ENCODE measurements around the gene PPP1R14B. TPM values are rescaled to one million over a fixed set of nuclear protein-coding genes. Genes with fewer than 3 reads are reported as not detected.

Gene PPP1R14B
- total RNA-seq, 2 experiments from 2014 or later: 178 to 197 TPM

- POLR2A ChIA-PET: interaction anchor here (0.9 to 6.3 kb wide), 10 partner anchors 11 to 405 kb away, joined by 3 to 58 read pairs (median 10); partner anchors contain the start of genes FERMT3, NUDT22, PRDX5 and STIP1
- ATAC-seq (no peak), DNase-seq (no peak)
- Mint-ChIP-seq H3K4me1 (ENCODE audit: low read depth) (peaks cover 50% of the 10 kb centered on the region), H3K27ac (peak overlapping the region; percentile 85), H3K36me3 (ENCODE audit: low read depth) (peaks cover 25% of the 10 kb centered on the region), H3K4me3 (peak overlapping the region; percentile 34), H3K27me3 (ENCODE audit: low read depth) (no peaks in the 10 kb centered on the region), H3K9me3 (ENCODE audit: insufficient read depth) (no peaks in the 10 kb centered on the region)
- CTCF ChIA-PET: interaction anchor here (1.1 to 6.8 kb wide), 8 partner anchors 8 to 112 kb away, joined by 3 to 57 read pairs (median 4); partner anchors contain the start of genes CATSPERZ, ESRRA and FERMT3
These were observed 2.6 kb downstream of the PPP1R14B start for GRCh38 chr11:64244107-64244506.

DNA sequence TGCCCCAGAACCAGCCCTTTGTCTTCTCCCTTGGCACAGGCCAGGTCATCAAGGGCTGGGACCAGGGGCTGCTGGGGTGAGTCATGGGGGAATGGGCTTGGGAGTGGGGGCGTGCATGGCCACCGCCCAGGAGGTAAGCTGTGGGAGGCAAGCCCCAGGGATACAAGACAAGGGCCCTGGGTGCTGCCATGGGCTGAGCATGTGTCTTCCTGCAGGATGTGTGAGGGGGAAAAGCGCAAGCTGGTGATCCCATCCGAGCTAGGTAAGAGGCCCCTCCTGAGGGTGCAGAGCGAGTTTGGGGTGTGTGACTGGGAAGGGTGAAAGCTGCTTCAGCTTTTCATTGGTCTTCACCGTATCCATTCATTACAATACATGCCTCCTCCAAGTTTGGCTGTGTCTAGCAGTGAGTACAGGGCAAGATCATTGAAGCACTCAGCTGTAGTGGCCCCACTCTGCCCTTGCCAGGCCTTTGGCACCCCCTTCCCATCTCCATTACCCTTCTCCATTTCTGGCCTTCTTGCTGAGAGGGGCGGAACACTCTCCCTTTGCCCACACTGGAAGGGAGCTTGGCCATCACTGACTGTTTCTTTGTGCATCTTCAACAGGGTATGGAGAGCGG is 3.4 kb downstream of the PPP1R14B start:
- Mint-ChIP-seq H3K36me3 (ENCODE audit: low read depth) (peaks cover 28% of the 10 kb centered on the region), H3K4me3 (peak overlapping the region; percentile 25), H3K27me3 (ENCODE audit: low read depth) (no peaks in the 10 kb centered on the region), H3K4me1 (ENCODE audit: low read depth) (peaks cover 50% of the 10 kb centered on the region), H3K9me3 (ENCODE audit: insufficient read depth) (no peaks in the 10 kb centered on the region), H3K27ac (peak overlapping the region; percentile 85)
- DNase-seq (no peak), ATAC-seq (no peak)
- ChIA-PET CTCF (interaction anchor here (1.1 to 6.8 kb wide), 9 partner anchors 7 to 113 kb away, joined by 3 to 57 read pairs (median 4); partner anchors contain the start of genes CATSPERZ, ESRRA, FERMT3 and PLCB3), POLR2A (interaction anchor here (1.1 to 6.3 kb wide), 7 partner anchors 10 to 74 kb away, joined by 3 to 58 read pairs (median 23); partner anchors contain the start of genes FERMT3, NUDT22, PRDX5 and STIP1)

DNA sequence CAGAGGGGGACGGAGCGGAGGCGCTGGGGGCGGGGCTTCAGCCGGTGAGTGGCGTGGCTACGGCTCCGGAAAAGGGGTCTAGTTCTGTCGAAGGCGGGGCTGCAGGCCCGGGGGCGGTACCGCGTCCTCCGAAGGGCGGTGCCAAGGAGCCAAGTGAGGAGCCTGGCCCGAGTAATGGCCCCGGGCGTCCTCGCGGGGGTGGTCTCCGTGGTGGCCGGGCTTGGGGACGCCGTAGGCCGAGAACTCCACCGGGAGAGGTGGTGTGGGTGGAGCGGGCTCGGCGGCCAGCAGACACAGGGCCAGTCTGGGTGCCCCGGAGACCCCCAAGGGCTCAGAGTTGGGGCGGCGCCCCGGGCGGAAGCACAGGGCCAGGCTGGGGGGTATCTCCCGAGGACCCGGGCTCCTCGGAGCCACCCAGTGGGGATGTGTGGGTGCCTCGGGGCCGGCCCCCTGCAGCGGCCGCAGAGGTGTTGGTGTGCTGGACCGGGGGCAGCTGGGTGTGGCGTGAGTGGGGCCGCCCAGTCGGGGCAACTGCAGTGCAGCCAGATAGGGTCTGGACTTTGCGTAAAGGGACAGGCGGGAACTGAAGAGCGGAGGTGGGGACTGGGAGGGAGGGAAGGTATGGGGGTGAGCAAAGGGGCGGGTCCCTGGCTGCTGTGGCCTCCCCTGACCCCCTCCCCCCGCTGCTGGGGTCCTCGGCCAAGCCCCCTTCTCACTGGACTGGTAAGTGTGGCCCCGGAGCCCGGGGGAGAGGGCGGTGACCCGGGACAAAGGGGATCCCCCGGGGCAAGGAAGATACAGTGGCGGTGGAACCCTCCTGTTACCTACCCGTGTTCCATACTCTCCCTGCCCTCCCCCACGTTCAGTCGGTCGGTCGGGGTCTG is 5.0 kb downstream of the PPP1R14B start:
- Mint-ChIP-seq H3K4me3 (peak overlapping the region; percentile 89), H3K27ac (peak overlapping the region; percentile 98), H3K9me3 (ENCODE audit: insufficient read depth) (no peaks in the 10 kb centered on the region), H3K36me3 (ENCODE audit: low read depth) (peaks cover 44% of the 10 kb centered on the region), H3K4me1 (ENCODE audit: low read depth) (peaks cover 39% of the 10 kb centered on the region), H3K27me3 (ENCODE audit: low read depth) (no peaks in the 10 kb centered on the region)
- DNase-seq (peak; percentile 100), ATAC-seq (peak; percentile 5)
- CTCF ChIA-PET: interaction anchor here (0.7 to 6.8 kb wide), 7 partner anchors 9 to 98 kb away, joined by 3 to 57 read pairs (median 3); partner anchors contain the start of genes BAD, CCDC88B, FERMT3 and PLCB3
- POLR2A ChIA-PET: interaction anchor here (0.7 to 6.3 kb wide), 12 partner anchors 8 to 1475 kb away, joined by 3 to 58 read pairs (median 6); partner anchors contain the start of genes DNAJC4, FERMT3, NUDT22 and PRDX5

GRCh38 chr11:64241241-64241490 is 5.6 kb downstream of the PPP1R14B start:
- no peak for DNase-seq
- H3K27me3 Mint-ChIP-seq (ENCODE audit: low read depth): no peaks in the 10 kb centered on the region
- H3K4me1 Mint-ChIP-seq (ENCODE audit: low read depth): peaks cover 39% of the 10 kb centered on the region
- ChIA-PET CTCF (interaction anchor here (0.7 to 6.8 kb wide), 6 partner anchors 10 to 99 kb away, joined by 3 to 57 read pairs (median 3); partner anchors contain the start of genes BAD, CCDC88B, FERMT3 and STIP1), POLR2A (interaction anchor here (0.7 to 6.3 kb wide), 10 partner anchors 8 to 1476 kb away, joined by 3 to 58 read pairs (median 6); partner anchors contain the start of genes DNAJC4, FERMT3, NUDT22 and PRDX5)
- H3K27ac Mint-ChIP-seq: peak overlapping the region; percentile 98
- peak; percentile 83 for ATAC-seq
- H3K36me3 Mint-ChIP-seq (ENCODE audit: low read depth): peaks cover 45% of the 10 kb centered on the region
- H3K4me3 Mint-ChIP-seq: peak overlapping the region; percentile 89
- no peaks in the 10 kb centered on the region for H3K9me3 Mint-ChIP-seq (ENCODE audit: insufficient read depth)

DNA sequence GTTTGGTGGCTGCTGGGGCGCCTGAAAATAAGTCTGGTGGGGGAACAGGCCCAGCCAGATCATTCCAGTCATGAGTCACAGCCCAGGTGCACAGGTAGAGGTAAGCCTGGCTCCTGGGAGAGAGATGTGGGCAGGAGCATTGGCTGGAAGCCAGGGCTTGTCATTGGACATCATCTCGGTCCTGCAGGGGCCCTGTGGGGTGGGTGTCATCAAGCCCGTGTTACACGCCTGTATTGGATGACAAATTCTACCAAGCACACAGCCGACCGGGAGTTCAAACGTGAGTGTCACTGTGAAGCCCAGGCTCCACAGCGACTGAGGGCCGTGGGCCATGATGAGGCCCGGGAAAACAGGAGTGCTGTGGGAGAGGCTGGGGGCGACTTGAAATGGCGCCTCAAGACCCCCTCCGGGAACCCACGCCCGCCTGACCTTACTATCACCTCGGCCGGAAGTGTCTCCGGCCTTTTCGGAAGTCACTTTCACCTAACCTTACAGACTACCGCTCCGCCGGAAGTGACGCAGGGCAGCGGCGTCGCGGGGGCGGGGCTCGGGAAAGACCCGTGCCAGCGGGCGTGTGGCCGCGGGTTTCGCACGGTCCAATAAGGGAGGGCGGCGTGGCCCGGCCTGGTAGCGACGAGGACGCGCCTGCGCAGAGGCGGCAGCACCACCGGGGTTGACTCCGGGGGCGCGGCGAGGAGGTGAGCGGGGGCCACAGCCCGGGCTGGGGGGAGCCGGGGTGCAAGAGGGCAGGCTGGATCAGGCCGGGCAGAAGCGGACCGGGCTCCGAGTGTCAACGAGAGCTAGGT is 6.1 kb downstream of the PPP1R14B start, which contains the start of gene FKBP2:
Gene FKBP2, plus strand, starts transcription at position 661 of the 806 bp plus-strand sequence. CDS start 1,293 bp downstream, outside the sequence.
- Mint-ChIP-seq H3K9me3 (ENCODE audit: insufficient read depth) (no peaks in the 10 kb centered on the region), H3K4me3 (peak within 1 kb of the TSS; percentile 89)

DNA sequence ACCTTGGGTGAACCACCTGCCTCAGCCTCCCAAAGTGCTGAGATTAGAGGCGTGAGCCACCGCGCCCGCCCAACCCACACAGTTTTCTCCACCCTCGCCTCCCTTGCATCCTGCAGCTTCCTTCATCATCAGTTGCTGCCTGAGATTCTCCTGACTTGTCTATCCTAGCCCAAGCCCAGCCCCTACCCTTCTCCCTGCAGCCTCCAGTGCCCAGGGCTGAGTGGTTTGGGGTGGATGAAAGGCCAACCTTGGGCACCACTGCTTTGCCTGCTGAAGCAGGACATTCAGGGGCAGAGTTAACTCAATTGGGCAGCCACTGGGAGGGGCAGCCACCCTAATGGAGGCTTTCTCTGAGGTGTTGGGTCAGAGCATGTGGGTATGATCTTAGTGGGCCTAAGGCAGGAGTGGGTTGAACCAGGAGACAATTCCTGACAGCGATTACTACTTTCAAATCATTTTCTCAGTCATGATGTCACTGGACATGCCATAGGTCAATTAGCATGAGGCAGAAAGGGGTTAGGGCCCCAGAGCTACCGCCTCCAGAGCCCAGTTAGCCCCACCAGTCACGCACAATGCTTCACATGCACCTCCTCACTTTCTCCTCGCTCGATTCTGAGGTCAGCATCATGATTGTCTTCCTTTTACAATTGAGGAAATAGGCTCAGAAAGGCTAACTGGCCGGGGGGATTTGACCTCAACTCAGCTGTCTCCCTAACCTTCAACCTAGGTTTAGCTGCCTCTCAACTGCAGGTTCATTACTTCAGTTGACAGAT is 6.9 kb downstream of the PPP1R14B start:
- POLR2A ChIA-PET: interaction anchor here (0.8 to 2.0 kb wide), 7 partner anchors 8 to 58 kb away, joined by 3 to 15 read pairs (median 3); partner anchors contain the start of genes DNAJC4, FERMT3, NUDT22 and TRPT1
- DNase-seq: peak; percentile 41
- H3K36me3 Mint-ChIP-seq (ENCODE audit: low read depth): peaks cover 50% of the 10 kb centered on the region
- H3K27me3 Mint-ChIP-seq (ENCODE audit: low read depth): no peaks in the 10 kb centered on the region
- ATAC-seq: no peak
- no peaks in the 10 kb centered on the region for H3K9me3 Mint-ChIP-seq (ENCODE audit: insufficient read depth)
- peak overlapping the region; percentile 89 for H3K4me3 Mint-ChIP-seq
- peaks cover 48% of the 10 kb centered on the region for H3K4me1 Mint-ChIP-seq (ENCODE audit: low read depth)
- peak overlapping the region; percentile 98 for H3K27ac Mint-ChIP-seq
- CTCF ChIA-PET: interaction anchor here (0.8 to 2.8 kb wide), 2 partner anchors 9 to 35 kb away, joined by 3 to 9 read pairs; partner anchors contain the start of gene DNAJC4

More for the DNA sequence above, 6.1 kb downstream of the PPP1R14B start, which contains the start of gene FKBP2:
- POLR2A ChIA-PET: interaction anchor here (0.7 to 6.3 kb wide), 14 partner anchors 8 to 1477 kb away, joined by 3 to 58 read pairs (median 4); partner anchors contain the start of genes DNAJC4, FERMT3, NUDT22 and STIP1
- Mint-ChIP-seq H3K4me1 (ENCODE audit: low read depth) (peaks cover 43% of the 10 kb centered on the region), H3K36me3 (ENCODE audit: low read depth) (peaks cover 45% of the 10 kb centered on the region), H3K27ac (peak within 1 kb of the TSS; percentile 98), H3K27me3 (ENCODE audit: low read depth) (no peaks in the 10 kb centered on the region)
- peak; percentile 98 for DNase-seq
- CTCF ChIA-PET: interaction anchor here (0.7 to 6.8 kb wide), 8 partner anchors 9 to 99 kb away, joined by 3 to 57 read pairs (median 3); partner anchors contain the start of genes BAD, CCDC88B, DNAJC4 and FERMT3
- peak; percentile 76 for ATAC-seq

GRCh38 chr11:64238999-64239398 is 7.7 kb downstream of the PPP1R14B start:
- DNase-seq (no peak), ATAC-seq (no peak)
- Mint-ChIP-seq H3K4me3 (no peak overlapping the region), H3K27me3 (ENCODE audit: low read depth) (no peaks in the 10 kb centered on the region), H3K9me3 (ENCODE audit: insufficient read depth) (no peaks in the 10 kb centered on the region), H3K4me1 (ENCODE audit: low read depth) (peaks cover 42% of the 10 kb centered on the region), H3K36me3 (ENCODE audit: low read depth) (peaks cover 47% of the 10 kb centered on the region), H3K27ac (peak overlapping the region; percentile 61)
- ChIA-PET CTCF (interaction anchor here (2.8 kb wide), 1 partner anchor 34 kb away, joined by 9 read pairs; no protein-coding TSS in a partner anchor), POLR2A (interaction anchor here (1.0 to 2.0 kb wide), 6 partner anchors 10 to 65 kb away, joined by 3 to 12 read pairs (median 4); partner anchors contain the start of genes FERMT3, NUDT22, STIP1 and TRPT1)

GRCh38 chr11:64238076-64238475 is 8.7 kb downstream of the PPP1R14B start:
- Mint-ChIP-seq H3K27me3 (ENCODE audit: low read depth) (no peaks in the 10 kb centered on the region), H3K27ac (peak overlapping the region; percentile 61), H3K36me3 (ENCODE audit: low read depth) (peaks cover 38% of the 10 kb centered on the region), H3K4me1 (ENCODE audit: low read depth) (peaks cover 38% of the 10 kb centered on the region), H3K4me3 (no peak overlapping the region), H3K9me3 (ENCODE audit: insufficient read depth) (no peaks in the 10 kb centered on the region)
- DNase-seq: no peak
- POLR2A ChIA-PET: interaction anchor here (1.0 to 2.0 kb wide), 6 partner anchors 8 to 66 kb away, joined by 3 to 12 read pairs (median 4); partner anchors contain the start of genes FERMT3, NUDT22, PPP1R14B and STIP1
- no peak for ATAC-seq
- CTCF ChIA-PET: interaction anchor here (0.9 to 2.8 kb wide), 3 partner anchors 32 to 66 kb away, joined by 3 to 9 read pairs (median 5); partner anchors contain the start of gene FERMT3

- DNase-seq: no peak
- no peaks in the 10 kb centered on the region for H3K27me3 Mint-ChIP-seq (ENCODE audit: low read depth)
- no peak overlapping the region for H3K27ac Mint-ChIP-seq
- ATAC-seq: no peak
- H3K4me3 Mint-ChIP-seq: no peak overlapping the region
- ChIA-PET CTCF (interaction anchor here (0.9 to 2.8 kb wide), 3 partner anchors 31 to 67 kb away, joined by 3 to 9 read pairs (median 5); partner anchors contain the start of gene FERMT3), POLR2A (interaction anchor here (0.6 to 1.5 kb wide), 5 partner anchors 9 to 103 kb away, joined by 3 to 6 read pairs (median 3); partner anchors contain the start of genes FERMT3, PPP1R14B and STIP1)
- peaks cover 39% of the 10 kb centered on the region for H3K4me1 Mint-ChIP-seq (ENCODE audit: low read depth)
- H3K36me3 Mint-ChIP-seq (ENCODE audit: low read depth): peaks cover 33% of the 10 kb centered on the region
- no peaks in the 10 kb centered on the region for H3K9me3 Mint-ChIP-seq (ENCODE audit: insufficient read depth)
These were observed 9.2 kb downstream of the PPP1R14B start for GRCh38 chr11:64237484-64237951.
